GM13976 (cell line): Measurements from ENCODE around the gene F2R.

ENCODE experiments used
- DNase-seq: peaks from one replicate; pipeline ENCODE4 v3.0.0; 2012; ENCODE audit warnings: low spot score
- CTCF ChIP-seq: IDR thresholded peaks from 2 replicates; pipeline ENCODE4 v1.5.1; 2012; ENCODE audit warnings: borderline replicate concordance, mild to moderate bottlenecking; ENCODE audit not compliant: insufficient read depth; ENCODE audit errors: extremely low read depth, missing control alignments, control extremely low read depth
- in situ Hi-C: fragments of 300-500 bp; cut with MboI; formaldehyde crosslinking; loops from one replicate; pipeline ENCODE4 v1.12.0; 2022; ENCODE audit warnings: low sequenced_read_pairs, mixed read lengths, inconsistent platforms; ENCODE audit not compliant: unreplicated experiment

Gene F2R

GRCh38 chr5:76716456-76717157 is 681 bp downstream of the F2R start:
- TF ChIP-seq CTCF: no peak
- in situ Hi-C loops: no loop called here
- DNase-seq: no peak

- TF ChIP-seq CTCF: no peak
- in situ Hi-C loops: no loop called here
- DNase-seq: no peak
Measured at GRCh38 chr5:76717222-76718083, 1.5 kb downstream of the F2R start.

- in situ Hi-C loops: no loop called here
Measured at GRCh38 chr5:76718381-76718832, 2.5 kb downstream of the F2R start.

GRCh38 chr5:76718880-76719279 is 3.0 kb downstream of the F2R start:
- DNase-seq: no peak
- TF ChIP-seq CTCF: no peak
- in situ Hi-C loops: no loop called here

More at GRCh38 chr5:76718381-76718832, 2.5 kb downstream of the F2R start:
- no peak for TF ChIP-seq CTCF
- DNase-seq: no peak

GRCh38 chr5:76720988-76721569 is 5.2 kb downstream of the F2R start:
- peak; percentile 59 for DNase-seq
- no peak for TF ChIP-seq CTCF
- in situ Hi-C loops: no loop called here

GRCh38 chr5:76723266-76723665 is 7.3 kb downstream of the F2R start:
- in situ Hi-C loops: no loop called here
- TF ChIP-seq CTCF: no peak
- DNase-seq: no peak
